ENCODE results near the gene COL4A1.

The COL4A1 gene

DNA sequence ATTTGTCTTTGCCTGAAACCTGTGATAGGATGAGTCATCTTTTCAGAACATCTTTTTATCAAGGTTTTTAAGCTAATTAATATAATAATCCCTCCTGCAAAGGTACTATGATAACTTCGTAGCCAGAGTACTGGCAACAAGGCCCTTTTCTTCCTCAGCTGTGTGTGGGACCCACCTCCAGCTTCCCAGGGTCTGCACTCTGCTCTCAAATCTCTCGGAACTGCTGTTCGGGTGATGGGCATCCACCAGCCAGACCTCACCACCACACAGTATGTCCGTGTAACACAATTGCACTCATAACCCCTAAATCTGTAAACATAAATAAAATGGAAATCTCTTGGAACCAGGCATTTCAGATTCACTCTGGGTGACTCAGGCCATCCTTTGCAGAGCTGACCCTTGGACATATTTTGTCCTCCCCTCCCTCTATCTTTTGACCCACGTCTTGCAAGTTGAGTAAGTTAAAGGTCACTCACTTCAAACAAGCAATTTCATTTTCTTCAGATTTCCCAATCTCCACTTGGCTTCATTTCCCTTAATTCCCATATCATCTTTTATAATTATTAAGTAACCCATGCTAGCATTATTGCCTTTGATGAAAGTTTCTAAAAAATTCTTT, 29.5 kb downstream of the COL4A1 start:
- H4K20me1 ChIP-seq (ENCODE audit: insufficient read depth, low read length, poor library complexity, severe bottlenecking) = no peaks in the 10 kb centered on the region
- TF ChIP-seq, protein P1, sequence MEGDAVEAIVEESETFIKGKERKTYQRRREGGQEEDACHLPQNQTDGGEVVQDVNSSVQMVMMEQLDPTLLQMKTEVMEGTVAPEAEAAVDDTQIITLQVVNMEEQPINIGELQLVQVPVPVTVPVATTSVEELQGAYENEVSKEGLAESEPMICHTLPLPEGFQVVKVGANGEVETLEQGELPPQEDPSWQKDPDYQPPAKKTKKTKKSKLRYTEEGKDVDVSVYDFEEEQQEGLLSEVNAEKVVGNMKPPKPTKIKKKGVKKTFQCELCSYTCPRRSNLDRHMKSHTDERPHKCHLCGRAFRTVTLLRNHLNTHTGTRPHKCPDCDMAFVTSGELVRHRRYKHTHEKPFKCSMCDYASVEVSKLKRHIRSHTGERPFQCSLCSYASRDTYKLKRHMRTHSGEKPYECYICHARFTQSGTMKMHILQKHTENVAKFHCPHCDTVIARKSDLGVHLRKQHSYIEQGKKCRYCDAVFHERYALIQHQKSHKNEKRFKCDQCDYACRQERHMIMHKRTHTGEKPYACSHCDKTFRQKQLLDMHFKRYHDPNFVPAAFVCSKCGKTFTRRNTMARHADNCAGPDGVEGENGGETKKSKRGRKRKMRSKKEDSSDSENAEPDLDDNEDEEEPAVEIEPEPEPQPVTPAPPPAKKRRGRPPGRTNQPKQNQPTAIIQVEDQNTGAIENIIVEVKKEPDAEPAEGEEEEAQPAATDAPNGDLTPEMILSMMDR (conservative IDR thresholded peaks at IDR 0.05; ENCODE audit: low read length) = no peak
- TF ChIP-seq EZH2phosphoT487 (IDR thresholded peaks at IDR 0.05; ENCODE audit: borderline replicate concordance) = no peak
- no peak overlapping the region for H3K9ac ChIP-seq (ENCODE audit: low read depth, low read length, poor library complexity, severe bottlenecking)
- no peak overlapping the region for H3K4me3 ChIP-seq (ENCODE audit: low read length, poor library complexity, severe bottlenecking)
- H3K9me2 ChIP-seq (replicated peaks; ENCODE audit: low read depth, low read length) = no peaks in the 10 kb centered on the region
- no peaks in the 10 kb centered on the region for H3K27me3 ChIP-seq (ENCODE audit: insufficient read depth, low read length, poor library complexity, severe bottlenecking)
- H3K36me3 ChIP-seq (ENCODE audit: insufficient read depth, low read length) = no peaks in the 10 kb centered on the region
- H3F3A ChIP-seq (ENCODE audit: low read depth) = no peaks in the 10 kb centered on the region
- no peaks in the 10 kb centered on the region for H3K4me1 ChIP-seq (ENCODE audit: insufficient read depth, low read length, poor library complexity, severe bottlenecking)
- no peak overlapping the region for H3K4me2 ChIP-seq (ENCODE audit: low read depth, low read length, poor library complexity, severe bottlenecking)
- no peaks in the 10 kb centered on the region for H3K9me3 ChIP-seq (ENCODE audit: insufficient read depth, low read depth, low read length)
- no peak overlapping the region for H2AFZ ChIP-seq (ENCODE audit: low read length)
- no peaks in the 10 kb centered on the region for H3K79me2 ChIP-seq (ENCODE audit: insufficient read depth, low read length)

DNA sequence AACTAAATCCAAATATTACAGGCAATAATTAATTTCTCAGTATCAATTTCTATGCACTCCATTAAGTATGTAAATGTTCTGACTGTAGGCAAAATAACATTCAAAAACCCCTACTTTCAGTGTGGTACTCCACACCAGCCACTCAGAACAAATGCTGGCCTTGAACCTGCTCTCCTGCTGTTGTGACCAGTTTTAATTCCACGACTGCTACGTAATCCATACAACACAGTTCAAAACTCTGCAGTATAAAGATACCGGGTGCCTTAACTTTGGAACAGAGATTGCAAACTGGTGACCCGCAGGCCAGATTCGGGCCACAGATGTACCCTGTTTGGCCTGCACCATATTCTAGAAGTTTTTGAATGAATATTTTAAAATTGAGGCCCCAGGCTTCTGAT, 30.4 kb downstream of the COL4A1 start:
- no peaks in the 10 kb centered on the region for H4K20me1 ChIP-seq (ENCODE audit: insufficient read depth, low read length, poor library complexity, severe bottlenecking)
- H3K79me2 ChIP-seq (ENCODE audit: insufficient read depth, low read length) = no peaks in the 10 kb centered on the region
- H3K36me3 ChIP-seq (ENCODE audit: insufficient read depth, low read length) = no peaks in the 10 kb centered on the region

DNA sequence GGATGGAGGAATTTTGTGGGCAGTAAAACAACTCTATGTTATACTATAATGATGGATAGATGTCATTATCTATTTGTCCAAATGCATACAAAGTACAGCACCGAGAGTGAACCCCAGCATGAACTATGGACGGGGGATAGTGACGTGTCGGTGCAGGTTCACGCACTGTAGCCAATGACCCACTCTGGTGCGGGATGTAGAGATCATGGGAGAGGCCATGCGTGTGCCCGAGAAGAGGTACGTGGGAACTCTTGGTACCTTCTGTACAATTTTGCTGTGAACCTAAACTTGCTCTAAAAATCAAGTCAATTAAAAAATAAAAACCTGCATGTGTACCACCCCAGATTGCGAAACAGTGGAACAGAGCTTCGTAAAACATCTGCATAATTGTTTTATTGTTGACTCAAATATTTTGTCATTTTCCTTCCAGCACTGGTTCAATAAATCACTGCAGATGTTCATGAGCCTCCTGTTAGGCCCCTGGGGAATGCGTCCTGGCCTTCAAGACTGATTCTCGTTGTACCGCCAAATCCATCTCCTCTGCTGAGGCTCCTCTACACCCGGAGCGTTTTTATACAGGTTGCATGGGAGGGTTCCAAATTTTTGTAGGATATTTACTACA, 30.9 kb downstream of the COL4A1 start:
- no peaks in the 10 kb centered on the region for H3K9me2 ChIP-seq (replicated peaks; ENCODE audit: low read depth, low read length)
- H3K79me2 ChIP-seq (ENCODE audit: insufficient read depth, low read length) = no peaks in the 10 kb centered on the region
- no peaks in the 10 kb centered on the region for H4K20me1 ChIP-seq (ENCODE audit: insufficient read depth, low read length, poor library complexity, severe bottlenecking)
- H3K4me3 ChIP-seq (ENCODE audit: low read length, poor library complexity, severe bottlenecking) = no peak overlapping the region
- H3F3A ChIP-seq (ENCODE audit: low read depth) = no peaks in the 10 kb centered on the region
- no peaks in the 10 kb centered on the region for H3K4me1 ChIP-seq (ENCODE audit: insufficient read depth, low read length, poor library complexity, severe bottlenecking)
- no peaks in the 10 kb centered on the region for H3K9me3 ChIP-seq (ENCODE audit: insufficient read depth, low read depth, low read length)
- no peaks in the 10 kb centered on the region for H3K27me3 ChIP-seq (ENCODE audit: insufficient read depth, low read length, poor library complexity, severe bottlenecking)
- H3K36me3 ChIP-seq (ENCODE audit: insufficient read depth, low read length) = no peaks in the 10 kb centered on the region
- H3K9ac ChIP-seq (ENCODE audit: low read depth, low read length, poor library complexity, severe bottlenecking) = no peak overlapping the region
- TF ChIP-seq, protein P1 (conservative IDR thresholded peaks at IDR 0.05; ENCODE audit: low read length) = no peak
- TF ChIP-seq EZH2phosphoT487 (IDR thresholded peaks at IDR 0.05; ENCODE audit: borderline replicate concordance) = no peak
- no peak overlapping the region for H2AFZ ChIP-seq (ENCODE audit: low read length)
- no peak overlapping the region for H3K4me2 ChIP-seq (ENCODE audit: low read depth, low read length, poor library complexity, severe bottlenecking)

More for the DNA sequence above, 30.4 kb downstream of the COL4A1 start:
- H3K9ac ChIP-seq (ENCODE audit: low read depth, low read length, poor library complexity, severe bottlenecking) = no peak overlapping the region
- H3K9me3 ChIP-seq (ENCODE audit: insufficient read depth, low read depth, low read length) = no peaks in the 10 kb centered on the region
- no peaks in the 10 kb centered on the region for H3K4me1 ChIP-seq (ENCODE audit: insufficient read depth, low read length, poor library complexity, severe bottlenecking)
- no peaks in the 10 kb centered on the region for H3K9me2 ChIP-seq (replicated peaks; ENCODE audit: low read depth, low read length)
- H2AFZ ChIP-seq (ENCODE audit: low read length) = no peak overlapping the region
- no peak overlapping the region for H3K4me3 ChIP-seq (ENCODE audit: low read length, poor library complexity, severe bottlenecking)
- no peaks in the 10 kb centered on the region for H3K27me3 ChIP-seq (ENCODE audit: insufficient read depth, low read length, poor library complexity, severe bottlenecking)
- no peak overlapping the region for H3K4me2 ChIP-seq (ENCODE audit: low read depth, low read length, poor library complexity, severe bottlenecking)
- H3F3A ChIP-seq (ENCODE audit: low read depth) = no peaks in the 10 kb centered on the region
- TF ChIP-seq, protein P1 (conservative IDR thresholded peaks at IDR 0.05; ENCODE audit: low read length) = no peak
- no peak for TF ChIP-seq EZH2phosphoT487 (IDR thresholded peaks at IDR 0.05; ENCODE audit: borderline replicate concordance)

Data from Loucy (cell line).